Medulla oblongata (tissue), 1 donor: ENCODE results near the gene PCDHB10.
"Not testable (repeated sequence)": the region's sequence is repeated elsewhere in the genome, so short reads cannot be mapped to it uniquely, and the experiment has no call there.

Source experiments
- DNase-seq: peaks from one replicate; pipeline ENCODE4 v3.0.0-alpha.2; 2015; ENCODE audit errors: extremely low spot score

The PCDHB10 gene

GRCh38 chr5:141192110-141192725 lies at the start of gene PCDHB10:
PCDHB10 (plus strand) TSS chr5:141192353; CDS start chr5:141192553, 200 bp downstream.
- DNase-seq, result peak; percentile 40

DNA sequence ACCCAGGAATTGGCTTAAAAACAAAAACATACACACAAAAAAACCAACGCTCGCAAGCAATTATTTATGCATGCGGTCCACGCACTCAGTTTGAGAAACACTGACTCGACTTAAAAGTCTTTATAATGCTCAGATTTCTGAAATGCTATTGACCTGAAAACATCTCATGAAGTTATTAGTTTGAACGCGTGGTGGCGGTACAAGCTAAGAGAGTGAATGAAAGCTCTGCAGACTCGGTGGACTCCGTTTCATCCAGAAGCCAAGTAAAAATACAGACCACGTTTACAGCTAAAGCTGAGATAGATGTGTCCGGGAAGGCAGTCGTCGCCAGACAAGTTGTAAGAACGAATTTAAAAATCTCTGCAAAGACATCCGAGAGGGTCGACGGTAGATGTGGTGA lies 42.3 kb upstream of the PCDHB10 start, which contains the start of gene PCDHB6:
PCDHB6 (plus strand) TSS at position 246 of the 400 bp plus-strand sequence. CDS start 201 bp downstream, outside the sequence.
- DNase-seq, result peak; percentile 17

DNA sequence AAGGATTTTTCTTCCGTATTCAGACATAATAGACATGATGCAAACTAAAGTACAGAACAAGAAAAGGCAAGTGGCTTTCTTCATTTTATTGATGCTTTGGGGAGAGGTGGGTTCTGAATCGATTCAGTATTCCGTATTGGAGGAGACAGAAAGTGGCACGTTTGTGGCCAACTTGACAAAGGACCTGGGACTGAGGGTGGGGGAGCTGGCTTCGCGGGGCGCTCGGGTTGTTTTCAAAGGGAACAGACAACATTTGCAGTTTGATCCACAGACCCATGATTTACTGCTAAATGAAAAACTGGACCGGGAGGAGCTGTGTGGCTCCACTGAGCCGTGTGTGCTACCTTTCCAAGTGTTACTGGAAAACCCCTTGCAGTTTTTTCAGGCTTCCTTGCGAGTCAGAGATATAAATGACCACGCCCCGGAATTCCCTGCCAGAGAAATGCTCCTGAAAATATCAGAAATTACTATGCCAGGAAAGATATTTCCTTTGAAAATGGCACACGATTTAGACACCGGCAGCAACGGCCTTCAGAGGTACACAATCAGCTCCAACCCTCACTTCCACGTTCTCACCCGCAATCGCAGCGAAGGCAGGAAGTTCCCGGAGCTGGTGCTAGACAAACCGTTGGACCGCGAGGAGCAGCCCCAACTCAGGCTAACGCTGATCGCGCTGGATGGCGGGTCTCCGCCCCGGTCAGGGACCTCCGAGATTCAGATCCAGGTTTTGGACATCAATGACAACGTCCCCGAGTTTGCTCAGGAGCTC lies 41.7 kb upstream of the PCDHB10 start:
- DNase-seq, result no peak

- no peak for DNase-seq
Observed at GRCh38 chr5:141150993-141151325, 41.2 kb upstream of the PCDHB10 start.

- not testable (repeated sequence) for DNase-seq
Observed at GRCh38 chr5:141151632-141152031, 40.5 kb upstream of the PCDHB10 start.

DNA sequence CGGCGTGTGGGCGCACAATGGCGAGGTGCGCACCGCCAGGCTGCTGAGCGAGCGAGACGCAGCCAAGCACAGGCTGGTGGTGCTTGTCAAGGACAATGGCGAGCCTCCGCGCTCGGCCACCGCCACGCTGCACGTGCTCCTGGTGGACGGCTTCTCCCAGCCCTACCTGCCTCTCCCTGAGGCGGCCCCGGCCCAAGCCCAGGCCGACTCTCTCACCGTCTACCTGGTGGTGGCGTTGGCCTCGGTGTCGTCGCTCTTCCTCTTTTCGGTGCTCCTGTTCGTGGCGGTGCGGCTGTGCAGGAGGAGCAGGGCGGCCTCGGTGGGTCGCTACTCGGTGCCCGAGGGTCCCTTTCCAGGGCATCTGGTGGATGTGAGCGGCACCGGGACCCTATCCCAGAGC lies 40.1 kb upstream of the PCDHB10 start:
- DNase-seq, result not testable (repeated sequence)

GRCh38 chr5:141155540-141156374 lies 36.4 kb upstream of the PCDHB10 start:
- DNase-seq, result peak; percentile 8

GRCh38 chr5:141157356-141157755 lies 34.8 kb upstream of the PCDHB10 start:
- not testable (repeated sequence) for DNase-seq

DNA sequence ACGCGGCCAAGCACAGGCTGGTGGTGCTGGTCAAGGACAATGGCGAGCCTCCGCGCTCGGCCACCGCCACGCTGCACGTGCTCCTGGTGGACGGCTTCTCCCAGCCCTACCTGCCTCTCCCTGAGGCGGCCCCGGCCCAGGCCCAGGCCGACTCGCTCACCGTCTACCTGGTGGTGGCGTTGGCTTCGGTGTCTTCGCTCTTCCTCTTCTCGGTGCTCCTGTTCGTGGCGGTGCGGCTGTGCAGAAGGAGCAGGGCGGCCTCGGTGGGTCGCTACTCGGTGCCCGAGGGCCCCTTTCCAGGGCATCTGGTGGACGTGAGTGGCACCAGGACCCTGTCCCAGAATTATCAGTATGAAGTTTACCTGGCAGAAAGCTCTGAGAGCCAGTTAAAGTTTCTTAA lies 34.3 kb upstream of the PCDHB10 start:
- DNase-seq, result not testable (repeated sequence)

DNA sequence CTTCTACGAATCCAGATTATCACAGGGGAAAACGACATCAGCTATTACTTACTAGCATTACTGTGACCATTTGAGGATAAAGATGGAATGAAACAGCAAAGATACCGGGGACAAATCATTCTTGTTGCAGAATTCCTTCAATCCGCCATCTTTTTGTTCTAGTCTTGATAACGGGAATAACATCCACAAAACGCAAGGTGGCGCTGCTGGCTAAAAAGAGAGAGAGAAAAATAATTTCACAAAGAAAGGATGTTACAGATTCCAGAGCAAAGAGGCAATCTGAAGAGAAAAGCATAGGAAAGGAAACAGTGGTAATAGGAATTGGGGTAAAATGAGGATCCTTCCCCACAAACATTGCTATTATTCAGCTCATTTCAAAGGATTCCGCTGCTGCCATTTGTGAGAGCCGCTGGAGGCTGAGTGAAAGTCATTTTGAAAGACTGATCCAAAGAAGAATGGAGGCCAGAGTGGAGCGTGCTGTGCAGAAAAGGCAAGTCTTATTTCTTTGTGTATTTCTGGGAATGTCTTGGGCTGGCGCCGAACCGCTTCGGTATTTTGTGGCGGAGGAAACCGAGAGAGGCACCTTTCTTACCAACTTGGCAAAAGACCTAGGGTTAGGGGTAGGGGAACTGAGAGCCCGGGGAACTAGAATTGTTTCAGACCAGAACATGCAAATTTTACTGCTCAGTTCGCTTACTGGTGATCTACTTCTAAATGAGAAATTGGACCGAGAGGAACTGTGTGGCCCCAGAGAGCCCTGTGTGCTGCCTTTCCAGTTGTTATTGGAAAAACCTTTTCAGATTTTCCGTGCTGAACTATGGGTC lies 19.6 kb upstream of the PCDHB10 start, which contains the start of gene PCDHB7:
PCDHB7 (plus strand) TSS at position 264 of the 824 bp plus-strand sequence; CDS start at position 456, 192 bp downstream.
- DNase-seq, result peak; percentile 62

GRCh38 chr5:141174291-141175104 lies 17.7 kb upstream of the PCDHB10 start:
- not testable (repeated sequence) for DNase-seq

DNA sequence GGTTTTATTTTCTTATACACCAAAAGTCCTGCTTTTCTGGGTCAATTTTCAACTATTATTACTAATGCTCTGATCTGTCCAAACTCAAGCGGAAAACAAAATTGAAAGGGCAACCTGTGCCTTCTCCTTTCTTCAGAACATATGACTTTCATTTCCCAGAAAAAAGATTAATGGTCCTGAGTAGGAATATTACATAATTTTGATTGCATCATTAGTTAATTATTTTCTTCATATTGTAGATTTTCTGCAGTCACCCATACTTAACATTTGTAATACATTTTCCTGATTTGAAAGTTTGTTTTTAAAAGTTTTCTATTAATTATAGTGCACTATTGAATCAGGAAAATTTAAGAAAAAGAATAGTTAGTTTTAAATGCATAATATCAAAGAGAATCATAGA lies 16.2 kb upstream of the PCDHB10 start:
- no peak for DNase-seq

GRCh38 chr5:141177577-141178191 lies 14.5 kb upstream of the PCDHB10 start, which contains the start of gene PCDHB8:
PCDHB8 (plus strand) TSS chr5:141177790; CDS start chr5:141178035, 245 bp downstream.
- DNase-seq, result not testable (repeated sequence)

GRCh38 chr5:141179371-141179770 lies 12.8 kb upstream of the PCDHB10 start:
- not testable (repeated sequence) for DNase-seq

GRCh38 chr5:141179876-141180275 lies 12.3 kb upstream of the PCDHB10 start:
- DNase-seq, result not testable (repeated sequence)

- no peak for DNase-seq
Observed at GRCh38 chr5:141180313-141180712, 11.8 kb upstream of the PCDHB10 start.

DNA sequence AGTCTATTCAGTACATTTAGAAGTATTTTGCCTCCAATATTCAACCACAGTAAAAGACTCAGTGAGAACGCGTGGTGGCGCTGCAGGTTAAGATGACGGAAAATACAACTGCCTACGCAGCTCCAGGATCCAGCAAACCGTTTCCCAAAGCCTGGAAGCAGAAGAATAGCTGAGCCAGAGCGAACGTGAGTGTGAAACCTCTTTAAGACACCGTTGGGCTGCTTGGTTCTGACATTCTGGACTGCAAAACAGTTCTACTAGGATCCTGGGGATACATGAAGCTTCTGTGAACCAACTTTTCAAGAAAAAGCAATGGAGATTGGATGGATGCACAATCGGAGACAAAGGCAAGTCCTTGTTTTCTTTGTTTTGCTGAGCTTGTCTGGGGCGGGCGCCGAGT lies 9.9 kb upstream of the PCDHB10 start, which contains the start of gene PCDHB16:
PCDHB16 (plus strand) TSS at position 140 of the 400 bp plus-strand sequence; CDS start at position 313, 173 bp downstream.
- DNase-seq, result peak; percentile 54

- DNase-seq, result not testable (repeated sequence)
Observed at GRCh38 chr5:141184117-141184855, 7.9 kb upstream of the PCDHB10 start.
